Neural cell (in vitro differentiated cells): Measurements from ENCODE around the gene SDSL. TPM values are rescaled to one million over a fixed set of nuclear protein-coding genes. Genes with fewer than 3 reads are reported as not detected.

ENCODE experiments used
- H2AFZ ChIP-seq: fragments of 200-600, 300-800 bp; sonication (generic), shearing (Covaris generic); 2 replicates; pipeline ENCODE4 v1.6.0; 2014; ENCODE audit warnings: low read depth, mild to moderate bottlenecking, antibody characterized with exemption, low read length, moderate library complexity
- H3F3A ChIP-seq: fragments of 200-600 bp; shearing (Covaris generic); 2 replicates; pipeline ENCODE4 v1.6.1; 2016; ENCODE audit warnings: mild to moderate bottlenecking, moderate library complexity, mixed read lengths, antibody characterized with exemption, low read length; ENCODE audit not compliant: insufficient read depth, poor library complexity, severe bottlenecking
- H3K27ac ChIP-seq: fragments of 200-600, 300-800 bp; sonication (generic), shearing (Covaris generic); 2 replicates; pipeline ENCODE4 v1.5.1; 2014; ENCODE audit warnings: mild to moderate bottlenecking, low read length, moderate library complexity
- H3K27me3 ChIP-seq: fragments of 300-800, 200-600 bp; sonication (generic), shearing (Covaris generic); 2 replicates; pipeline ENCODE4 v1.6.0; 2014; ENCODE audit warnings: mild to moderate bottlenecking, low read depth, low read length, moderate library complexity; ENCODE audit not compliant: insufficient read depth
- H3K36me3 ChIP-seq: fragments of 300-800, 200-600 bp; sonication (generic), shearing (Covaris generic); 2 replicates; pipeline ENCODE4 v1.5.1; 2014; ENCODE audit warnings: mild to moderate bottlenecking, antibody characterized with exemption, low read length, moderate library complexity; ENCODE audit not compliant: insufficient read depth
- H3K4me2 ChIP-seq: fragments of 300-800, 200-600 bp; sonication (generic), shearing (Covaris generic); 2 replicates; pipeline ENCODE4 v1.6.0; 2014; ENCODE audit warnings: mild to moderate bottlenecking, low read length
- H3K4me3 ChIP-seq: fragments of 300-800, 200-600 bp; sonication (generic), shearing (Covaris generic); 2 replicates; pipeline ENCODE4 v1.5.1; 2014; ENCODE audit warnings: mild to moderate bottlenecking, low read length, moderate library complexity
- H3K79me2 ChIP-seq: fragments of 200-600 bp; shearing (Covaris generic); replicated peaks from 2 replicates; pipeline ENCODE4 v1.6.0; 2014; ENCODE audit warnings: mild to moderate bottlenecking, low read length, moderate library complexity; ENCODE audit not compliant: insufficient read depth
- H3K9ac ChIP-seq: fragments of 300-800, 200-600 bp; sonication (generic), shearing (Covaris generic); 2 replicates; pipeline ENCODE4 v1.6.1; 2016; ENCODE audit warnings: mild to moderate bottlenecking, low read length, mixed read lengths
- H3K9me2 ChIP-seq: fragments of 200-600 bp; shearing (Covaris generic); 2 replicates; pipeline ENCODE4 v1.6.1; 2016; ENCODE audit warnings: mild to moderate bottlenecking, low read length, mixed read lengths; ENCODE audit not compliant: insufficient read depth
- H3K9me3 ChIP-seq: fragments of 200-600, 300-800 bp; sonication (generic), shearing (Covaris generic); 2 replicates; pipeline ENCODE4 v1.6.1; 2016; ENCODE audit warnings: mild to moderate bottlenecking, mixed run types, low read length, moderate library complexity, mixed read lengths
- H4K20me1 ChIP-seq: fragments of 200-600 bp; shearing (Covaris generic); 2 replicates; pipeline ENCODE4 v1.6.1; 2016; ENCODE audit warnings: mild to moderate bottlenecking, mixed run types; ENCODE audit not compliant: insufficient read depth
- CTCF ChIP-seq: fragments of 450-650 bp; IDR thresholded peaks from 2 replicates; pipeline ENCODE4 v1.5.1; 2014; ENCODE audit warnings: antibody characterized with exemption, mild to moderate bottlenecking, moderate library complexity; ENCODE audit not compliant: poor library complexity, severe bottlenecking
- EP300 ChIP-seq: fragments of 450-650 bp; conservative IDR thresholded peaks from 2 replicates; pipeline ENCODE4 v1.6.1; 2014; ENCODE audit warnings: antibody characterized with exemption, mild to moderate bottlenecking, moderate library complexity; ENCODE audit not compliant: poor library complexity, severe bottlenecking
- EZH2 ChIP-seq: fragments of 200-600, 300-800 bp; shearing (Covaris generic), sonication (generic); IDR thresholded peaks from 2 replicates; pipeline ENCODE4 v1.6.1; 2014; ENCODE audit warnings: antibody characterized with exemption, low read length, borderline replicate concordance, mild to moderate bottlenecking; ENCODE audit not compliant: insufficient read depth, poor library complexity, severe bottlenecking
- MXI1 ChIP-seq: fragments of 450-650 bp; conservative IDR thresholded peaks from 2 replicates; pipeline ENCODE4 v1.6.1; 2014; ENCODE audit warnings: antibody characterized with exemption, mild to moderate bottlenecking; ENCODE audit not compliant: poor library complexity, severe bottlenecking
- POLR2AphosphoS5 ChIP-seq: IDR thresholded peaks from 2 replicates; pipeline ENCODE4 v1.6.1; 2012
- RAD21 ChIP-seq: fragments of 450-650 bp; conservative IDR thresholded peaks from 2 replicates; pipeline ENCODE4 v1.6.1; 2014; ENCODE audit warnings: antibody characterized with exemption, mild to moderate bottlenecking, moderate library complexity
- REST ChIP-seq: IDR thresholded peaks from 2 replicates; pipeline ENCODE4 v1.6.1; 2012; ENCODE audit warnings: borderline replicate concordance
- SMC3 ChIP-seq: fragments of 450-650 bp; conservative IDR thresholded peaks from 2 replicates; pipeline ENCODE4 v1.6.1; 2014; ENCODE audit warnings: antibody characterized with exemption, mild to moderate bottlenecking, moderate library complexity; ENCODE audit not compliant: poor library complexity
- TAF1 ChIP-seq: IDR thresholded peaks from 2 replicates; pipeline ENCODE4 v1.6.1; 2012; ENCODE audit warnings: low read depth
- polyA plus RNA-seq: library from polyadenylated mRNA; depleted of rRNA; stranded (reverse); fragments of >200 nt; gene quantifications from 2 replicates; pipeline ENCODE4 v1.2.3, GENCODE V29; 2014

Gene SDSL
- polyA plus RNA-seq, 1 donor from 2014 or later = 2.7 TPM

- Histone ChIP-seq H3K27ac (no peak overlapping the region), H3K4me3 (no peak overlapping the region), H3K9me3 (no peaks in the 10 kb centered on the region), H2AFZ (no peak overlapping the region), H3K9ac (no peak overlapping the region), H3K79me2 (no peaks in the 10 kb centered on the region), H3K4me2 (no peak overlapping the region), H4K20me1 (no peaks in the 10 kb centered on the region), H3F3A (no peaks in the 10 kb centered on the region), H3K36me3 (no peaks in the 10 kb centered on the region), H3K27me3 (no peaks in the 10 kb centered on the region), H3K9me2 (no peaks in the 10 kb centered on the region)
- TF ChIP-seq POLR2AphosphoS5 (no peak), MXI1 (no peak)
Observed at GRCh38 chr12:113456199-113456598, 34.0 kb downstream of the SDSL start.

- Histone ChIP-seq H3K36me3 (no peaks in the 10 kb centered on the region), H3K27ac (no peak overlapping the region), H4K20me1 (no peaks in the 10 kb centered on the region), H3F3A (no peaks in the 10 kb centered on the region), H3K9me3 (no peaks in the 10 kb centered on the region), H3K9ac (no peak overlapping the region), H3K27me3 (no peaks in the 10 kb centered on the region), H3K4me2 (no peak overlapping the region), H3K9me2 (no peaks in the 10 kb centered on the region), H3K4me3 (no peak overlapping the region), H3K79me2 (no peaks in the 10 kb centered on the region), H2AFZ (no peak overlapping the region)
- TF ChIP-seq CTCF (no peak), RAD21 (no peak), SMC3 (no peak), TAF1 (no peak), EZH2 (no peak), REST (no peak), MXI1 (no peak), EP300 (no peak), POLR2AphosphoS5 (no peak)
Observed at GRCh38 chr12:113456761-113457160, 34.6 kb downstream of the SDSL start.

- TF ChIP-seq EP300 (no peak), CTCF (no peak), RAD21 (no peak)
- Histone ChIP-seq H3K4me3 (no peak overlapping the region), H3K4me2 (no peak overlapping the region), H2AFZ (no peak overlapping the region), H3K36me3 (no peaks in the 10 kb centered on the region), H3F3A (no peaks in the 10 kb centered on the region), H3K9ac (no peak overlapping the region), H3K27ac (no peak overlapping the region), H3K9me2 (no peaks in the 10 kb centered on the region), H3K9me3 (no peaks in the 10 kb centered on the region), H3K27me3 (no peaks in the 10 kb centered on the region), H3K79me2 (no peaks in the 10 kb centered on the region), H4K20me1 (no peaks in the 10 kb centered on the region)
Observed at GRCh38 chr12:113457185-113457584, 35.0 kb downstream of the SDSL start.
